Kidney tubule cell (primary cell): ENCODE measurements around the gene MUC5AC.

Experiments used
- DNase-seq: peaks from one replicate; pipeline ENCODE4 v3.0.0-alpha.2; 2018; ENCODE audit warnings: low spot score

MUC5AC gene

GRCh38 chr11:1197431-1197885 is 39.7 kb downstream of the MUC5AC start:
- DNase-seq, result no peak

DNA sequence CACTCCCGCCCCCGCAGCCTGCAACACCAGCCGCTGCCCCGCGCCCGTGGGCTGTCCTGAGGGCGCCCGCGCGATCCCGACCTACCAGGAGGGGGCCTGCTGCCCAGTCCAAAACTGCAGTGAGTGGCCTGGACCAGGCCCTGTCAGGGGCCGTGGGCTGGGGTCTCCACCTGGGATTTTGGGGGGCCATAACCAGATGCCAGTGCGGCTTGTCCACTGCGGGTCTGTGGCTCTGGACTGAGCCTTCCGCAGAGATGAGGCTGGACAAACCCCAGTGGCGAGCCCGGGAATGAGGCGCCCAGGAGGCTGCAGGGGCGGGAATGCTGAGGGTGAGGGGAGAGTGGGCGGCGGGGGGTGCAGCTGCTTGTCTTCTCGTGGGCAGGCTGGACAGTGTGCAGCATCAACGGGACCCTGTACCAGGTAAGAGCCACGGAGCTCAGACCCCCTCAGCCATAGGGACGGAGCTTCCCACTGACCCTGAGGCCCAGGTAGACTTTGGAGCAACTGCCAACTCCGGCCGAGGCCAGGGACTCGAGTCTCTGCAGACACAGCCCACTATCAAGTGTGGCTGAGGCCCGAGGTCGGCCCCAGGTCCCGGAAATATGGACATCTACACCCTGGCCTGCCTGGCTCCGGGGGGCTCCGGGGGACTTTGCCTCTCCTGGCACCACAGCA is 40.3 kb downstream of the MUC5AC start:
- no peak for DNase-seq

GRCh38 chr11:1198561-1199240 is 40.9 kb downstream of the MUC5AC start:
- DNase-seq, result no peak

DNA sequence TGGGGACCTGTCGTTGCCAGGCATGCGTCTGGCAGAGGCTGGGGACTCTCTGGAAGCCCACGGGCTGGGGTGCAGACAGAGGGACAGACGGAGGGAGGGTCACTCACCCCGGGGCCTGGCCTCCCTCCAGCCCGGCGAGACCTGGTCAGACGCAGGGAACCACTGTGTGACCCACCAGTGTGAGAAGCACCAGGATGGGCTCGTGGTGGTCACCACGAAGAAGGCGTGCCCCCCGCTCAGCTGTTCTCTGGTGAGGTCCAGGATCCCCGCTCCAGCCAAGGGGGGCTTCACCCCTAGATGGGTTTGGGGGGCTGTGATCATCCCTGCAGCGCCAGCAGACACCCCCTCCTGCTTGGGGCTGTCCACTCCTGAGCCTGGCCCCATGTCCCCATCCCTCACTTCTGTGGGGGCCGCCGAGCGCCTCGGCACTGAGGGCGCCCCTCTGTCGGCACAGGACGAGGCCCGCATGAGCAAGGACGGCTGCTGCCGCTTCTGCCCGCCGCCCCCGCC is 41.5 kb downstream of the MUC5AC start:
- no peak for DNase-seq

- no peak for DNase-seq
Observed at GRCh38 chr11:1199751-1200610, 42.2 kb downstream of the MUC5AC start.

- DNase-seq, result no peak
Observed at GRCh38 chr11:1200611-1201191, 42.9 kb downstream of the MUC5AC start.

GRCh38 chr11:1201395-1202153 is 43.8 kb downstream of the MUC5AC start:
- DNase-seq, result no peak

- DNase-seq, result no peak
Observed at GRCh38 chr11:1202154-1202775, 44.5 kb downstream of the MUC5AC start.

- DNase-seq, result peak; percentile 44
Observed at GRCh38 chr11:1202776-1203504, 45.2 kb downstream of the MUC5AC start.

DNA sequence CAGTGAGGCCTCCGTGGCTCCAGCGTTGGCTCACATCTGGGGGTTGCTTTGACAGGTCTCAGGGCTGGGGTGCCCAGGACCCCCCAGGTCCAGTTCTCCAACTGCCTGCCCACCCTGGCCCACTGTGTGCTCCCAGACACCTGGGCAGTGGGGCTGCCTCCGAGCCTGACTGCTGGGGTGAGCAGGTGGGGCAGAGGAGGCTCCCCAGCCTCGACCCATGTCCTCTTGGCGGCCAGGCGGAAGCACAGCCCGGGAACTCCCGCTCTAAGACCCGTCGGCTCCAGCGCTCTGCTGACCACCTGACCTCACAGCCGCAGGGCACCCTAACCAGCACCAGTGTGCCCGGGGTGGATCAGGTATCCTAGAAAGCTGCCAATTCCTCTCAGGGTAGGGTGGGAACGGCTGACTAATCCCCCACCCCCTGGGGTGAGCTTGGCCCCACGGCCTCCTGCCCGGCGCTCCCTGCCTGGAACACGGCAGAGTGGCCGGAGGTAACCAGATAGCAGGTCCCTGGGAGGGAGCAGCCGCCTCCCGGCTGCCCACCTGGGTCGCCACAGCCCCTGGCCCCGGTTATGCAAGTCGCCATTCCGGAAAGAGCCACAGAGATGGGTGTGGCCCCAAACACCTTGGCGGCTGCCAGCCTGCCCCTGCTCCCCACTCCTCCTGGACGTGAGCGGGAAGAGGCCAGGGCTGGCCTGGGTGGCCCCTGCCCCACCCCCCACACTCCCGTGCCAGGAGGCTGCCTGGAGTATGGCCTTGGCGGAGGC is 45.9 kb downstream of the MUC5AC start:
- DNase-seq, result no peak

- DNase-seq, result no peak
Observed at GRCh38 chr11:1204381-1205101, 46.8 kb downstream of the MUC5AC start.

DNA sequence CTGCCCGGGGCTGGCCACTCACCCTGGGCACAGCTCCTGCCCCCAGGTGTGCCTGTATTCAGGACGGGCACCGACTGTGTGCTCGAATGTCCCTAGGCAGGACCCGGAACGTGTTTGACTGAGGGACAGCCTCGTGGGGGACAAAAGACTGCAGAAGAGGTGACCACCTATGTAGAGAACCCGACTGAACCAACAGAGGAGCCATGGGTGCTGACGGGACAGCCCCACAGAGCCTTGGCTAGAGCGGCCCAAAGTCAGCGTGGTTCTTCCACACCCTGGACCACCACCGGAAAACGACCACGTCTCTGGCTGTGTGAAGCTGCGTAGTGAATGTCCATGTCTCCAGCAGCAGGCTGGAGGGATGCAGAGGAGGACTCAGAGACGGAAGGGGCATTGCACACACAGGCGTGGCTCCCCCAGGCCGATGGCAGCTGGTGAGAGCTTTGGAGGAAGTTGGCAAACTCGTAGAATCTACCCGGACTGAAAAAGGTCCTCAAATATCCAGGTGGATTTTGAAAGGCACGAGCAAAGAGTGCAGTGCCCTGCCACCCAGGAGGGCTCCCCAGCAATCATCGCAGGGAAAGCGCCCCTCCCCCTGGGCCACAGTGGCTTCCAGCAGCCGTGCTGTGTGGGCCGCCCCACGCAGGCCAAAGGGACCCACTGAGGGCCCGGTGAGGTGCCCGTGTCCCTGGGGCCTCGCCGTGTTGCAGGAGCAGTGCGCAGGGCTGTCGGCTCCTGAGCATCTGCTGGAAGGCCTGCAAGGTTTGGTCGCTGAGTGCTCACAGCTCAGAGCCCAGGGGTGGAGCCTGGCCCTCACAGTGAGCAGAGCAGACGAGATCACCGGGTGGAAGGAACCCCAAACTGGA is 47.6 kb downstream of the MUC5AC start:
- DNase-seq, result no peak

GRCh38 chr11:1205987-1206331 is 48.2 kb downstream of the MUC5AC start:
- no peak for DNase-seq

- DNase-seq, result no peak
Observed at GRCh38 chr11:1206391-1207271, 48.9 kb downstream of the MUC5AC start.

DNA sequence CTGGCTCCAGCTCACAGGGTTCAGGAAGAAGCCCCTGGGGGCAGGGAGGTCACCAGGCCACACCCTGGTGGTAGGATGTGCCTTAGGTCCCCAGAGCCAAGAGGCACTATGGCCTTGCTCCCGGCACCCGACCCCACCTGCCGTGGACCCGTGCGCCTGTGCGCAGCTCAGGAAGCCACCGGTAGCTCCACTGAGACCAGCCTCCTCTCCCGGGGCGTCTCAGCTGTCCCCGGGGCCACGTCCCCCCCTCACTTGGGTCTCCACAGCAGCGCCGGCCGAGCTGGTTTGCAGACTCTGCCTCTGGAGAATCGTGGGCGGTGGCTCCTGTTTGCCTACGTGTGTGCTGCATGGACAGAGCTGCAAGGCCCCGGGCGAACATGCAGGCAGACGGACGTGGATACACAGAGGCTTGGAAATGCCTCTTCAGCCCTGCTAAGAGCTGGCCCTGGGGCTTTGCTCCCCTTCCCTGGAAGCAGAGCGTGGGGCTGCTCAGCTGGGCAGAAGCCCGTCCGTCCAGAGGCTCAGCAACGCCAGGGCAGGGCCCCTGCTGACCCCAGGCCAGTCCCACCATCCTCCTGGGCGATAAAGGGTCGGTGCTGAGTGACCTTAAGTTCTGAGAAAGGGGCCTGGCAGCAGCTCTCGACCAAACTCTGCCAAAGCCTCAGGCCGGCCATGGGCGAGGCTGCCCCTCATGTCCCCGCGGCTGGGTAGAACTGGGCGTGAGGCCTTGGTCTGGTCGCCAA is 49.8 kb downstream of the MUC5AC start:
- DNase-seq, result no peak

DNA sequence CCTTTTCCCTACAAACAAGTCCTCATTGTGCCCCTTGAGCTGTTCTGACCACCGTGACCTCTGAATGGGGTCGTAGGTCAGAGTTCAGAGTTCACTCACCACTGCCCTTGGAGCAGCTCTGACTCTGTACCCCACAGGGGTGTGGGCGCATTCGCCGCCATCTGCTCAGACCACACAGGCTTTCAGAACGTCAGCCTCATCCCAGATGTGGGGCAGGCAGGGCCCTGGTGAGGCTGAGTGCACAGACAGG is 50.3 kb downstream of the MUC5AC start:
- no peak for DNase-seq
